ENCODE results near the gene TPM3.
"Not testable (repeated sequence)": the region's sequence is repeated elsewhere in the genome, so short reads cannot be mapped to it uniquely, and the experiment has no call there.

The TPM3 gene

GRCh38 chr1:154158307-154159125, 33.4 kb downstream of the TPM3 start:
- no peak for DNase-seq

DNA sequence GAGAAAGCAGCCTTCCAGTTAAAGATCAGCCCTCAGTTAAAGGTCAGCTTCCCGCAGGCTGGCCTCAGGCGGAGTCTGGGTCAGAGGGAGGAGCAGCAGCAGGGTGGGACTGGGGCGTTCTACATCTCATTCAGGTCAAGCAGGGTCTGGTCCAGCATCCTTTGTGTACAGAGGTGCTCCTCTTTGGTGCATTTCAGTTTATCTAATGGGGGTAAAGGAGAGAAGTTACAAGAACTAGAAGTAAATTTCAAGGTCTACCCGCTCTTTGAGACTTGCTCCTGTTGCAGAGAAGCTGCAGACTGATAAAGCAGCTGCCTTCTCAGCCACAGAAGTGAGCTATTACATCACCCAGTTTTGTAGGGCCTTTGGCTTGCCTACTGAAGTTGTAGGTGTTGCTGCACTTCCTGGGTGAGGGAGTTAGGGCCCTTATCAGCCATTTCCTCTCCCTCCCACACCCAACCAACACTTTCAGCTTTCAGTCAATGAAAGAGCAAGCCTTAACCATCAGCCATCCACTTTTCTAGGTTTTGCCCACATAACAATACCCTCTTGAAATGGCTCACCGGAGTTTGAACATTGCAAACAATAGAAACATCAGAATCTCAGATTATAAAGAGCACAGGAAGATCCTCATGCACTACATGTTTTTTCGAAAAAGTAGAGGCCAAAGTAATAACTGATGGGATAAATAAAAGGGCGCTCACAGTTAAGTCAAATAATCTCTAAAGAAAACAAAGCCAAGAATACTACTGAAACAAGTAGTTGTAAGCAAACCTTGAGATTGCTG, 34.2 kb downstream of the TPM3 start:
- peak; percentile 54 to 55 for DNase-seq

GRCh38 chr1:154155251-154155650, 36.6 kb downstream of the TPM3 start:
- no peak for DNase-seq

DNA sequence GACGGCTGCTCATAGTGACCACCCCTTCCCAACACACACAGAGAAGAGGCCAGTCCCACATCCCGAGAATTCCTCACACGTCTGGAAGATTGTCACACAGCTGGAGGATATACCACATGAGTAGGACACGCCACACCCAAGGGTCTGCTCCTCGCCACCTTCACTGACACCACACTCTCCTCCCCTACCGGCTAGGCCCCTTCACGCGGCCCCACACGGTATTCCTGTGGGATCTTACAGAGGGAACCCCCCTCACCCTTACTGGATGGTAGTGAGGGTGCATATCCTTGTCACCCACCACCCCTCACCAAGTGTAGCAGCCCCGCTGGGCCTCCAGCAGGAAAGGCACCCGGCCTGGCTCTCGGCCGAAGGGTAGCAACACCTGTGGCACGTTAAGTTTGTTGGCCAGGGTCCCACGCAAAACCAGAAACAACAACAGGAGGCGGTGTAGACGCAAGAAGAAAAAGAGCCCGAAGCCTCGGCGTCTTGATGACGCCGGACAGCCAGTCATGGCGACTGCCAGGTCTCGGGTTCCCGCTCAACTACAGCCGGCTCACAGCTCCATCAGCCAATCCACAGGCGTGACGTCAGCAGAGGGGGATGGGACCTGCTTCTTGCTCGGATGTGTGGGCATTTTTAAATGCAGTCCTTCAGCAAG, 37.2 kb downstream of the TPM3 start, which contains the start of gene NUP210L:
TSS of gene NUP210L (minus strand) at position 540 of the 658 bp plus-strand sequence.
- no peak for DNase-seq

GRCh38 chr1:154154053-154154452, 37.8 kb downstream of the TPM3 start:
- no peak for DNase-seq

DNA sequence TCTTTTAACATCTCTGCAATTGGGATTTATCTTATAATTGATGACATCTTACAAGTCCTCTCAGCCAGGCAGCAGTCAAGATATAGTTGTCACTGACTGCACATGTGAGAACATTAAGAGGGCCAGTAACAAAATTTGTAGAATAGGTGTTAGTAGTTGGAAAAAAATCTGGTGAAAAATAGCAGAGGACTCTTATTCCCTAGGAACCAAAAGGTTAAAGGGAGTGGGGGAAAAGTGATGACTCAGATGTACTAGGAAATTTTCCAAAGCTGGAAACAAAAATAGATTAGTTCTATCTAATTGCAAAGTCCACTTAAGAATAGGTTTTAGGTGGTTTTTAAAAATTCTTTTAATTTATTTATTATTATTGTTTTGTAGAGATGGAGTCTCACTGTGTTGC, 40.6 kb downstream of the TPM3 start:
- DNase-seq, result no peak

DNA sequence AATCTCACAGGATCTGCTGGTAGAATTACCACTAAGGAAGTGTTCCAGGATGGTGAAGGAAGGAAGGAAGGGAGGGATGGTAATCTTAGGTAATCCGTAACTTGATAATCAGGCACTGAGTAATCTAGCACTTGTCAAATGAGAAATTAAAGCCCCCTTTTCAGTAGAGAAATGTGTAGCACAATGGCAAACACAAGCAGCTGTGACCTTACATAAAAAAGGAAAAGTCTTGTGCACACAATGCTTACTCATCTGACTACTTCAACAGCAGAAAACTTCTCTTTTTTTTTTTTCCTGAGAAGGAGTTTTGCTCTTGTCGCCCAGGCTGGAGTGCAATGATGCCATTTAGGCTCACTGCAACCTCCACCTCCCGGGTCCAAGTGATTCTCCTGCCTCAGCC, 43.1 kb downstream of the TPM3 start:
- DNase-seq, result no peak

GRCh38 chr1:154147505-154147904, 44.4 kb downstream of the TPM3 start:
- not testable (repeated sequence) for DNase-seq

DNA sequence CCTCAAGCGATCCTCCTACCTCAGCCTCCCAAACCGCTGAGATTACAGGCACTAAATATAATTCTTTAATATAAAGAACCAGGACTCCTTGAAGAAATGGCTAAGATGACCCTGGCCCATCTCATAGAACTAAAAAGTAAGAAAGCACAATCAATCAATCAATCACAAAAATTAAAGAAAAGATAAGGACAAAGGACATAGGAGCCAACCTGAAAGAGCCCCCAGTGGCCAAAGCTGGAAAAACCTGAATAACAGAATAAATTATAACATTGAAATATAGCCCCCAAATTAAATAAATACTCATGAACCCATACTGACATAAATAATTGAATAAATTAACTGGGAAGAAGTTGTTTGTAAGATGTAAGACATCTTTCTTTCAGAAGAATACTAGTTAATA, 45.9 kb downstream of the TPM3 start:
- no peak for DNase-seq

DNA sequence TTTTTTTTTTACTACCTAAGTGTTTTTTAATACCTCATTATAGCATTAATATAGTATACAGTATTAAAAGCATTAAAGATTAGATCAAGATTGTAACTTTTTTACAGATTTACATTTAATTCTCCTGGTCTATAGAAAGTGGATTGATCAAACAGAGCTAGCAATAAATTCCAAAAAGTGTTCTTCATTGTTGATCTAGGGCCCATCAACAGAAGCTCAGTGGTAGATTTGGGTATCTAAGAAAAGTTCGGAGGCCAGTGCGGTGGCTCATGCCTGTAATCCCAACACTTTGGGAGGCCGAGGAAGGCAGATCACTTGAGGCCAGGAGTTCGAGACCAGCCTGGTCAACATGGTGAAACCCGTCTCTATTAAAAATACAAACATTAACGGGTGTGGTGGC, 49.5 kb downstream of the TPM3 start:
- DNase-seq, result no peak

DNA sequence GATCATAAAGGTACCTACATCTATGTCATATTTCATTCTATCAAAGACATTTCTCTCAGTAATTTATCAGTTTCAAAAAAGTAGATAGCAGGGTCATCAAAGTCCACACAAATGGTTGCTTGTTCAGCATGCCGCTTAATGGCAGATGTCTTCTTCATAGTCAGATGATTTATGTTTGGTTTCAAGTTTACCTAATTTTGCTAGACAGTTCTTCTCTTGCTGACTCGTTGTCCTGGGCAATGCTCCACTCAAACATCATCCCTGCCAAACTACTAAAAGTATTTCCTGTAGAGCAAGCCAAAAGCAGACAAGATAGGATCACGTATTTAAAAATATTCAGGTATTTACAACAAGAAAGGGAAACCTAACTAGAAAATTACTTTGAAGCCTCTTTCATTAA, 50.7 kb downstream of the TPM3 start:
- no peak for DNase-seq

GRCh38 chr1:154137888-154138287, 54.0 kb downstream of the TPM3 start:
- DNase-seq, result no peak

DNA sequence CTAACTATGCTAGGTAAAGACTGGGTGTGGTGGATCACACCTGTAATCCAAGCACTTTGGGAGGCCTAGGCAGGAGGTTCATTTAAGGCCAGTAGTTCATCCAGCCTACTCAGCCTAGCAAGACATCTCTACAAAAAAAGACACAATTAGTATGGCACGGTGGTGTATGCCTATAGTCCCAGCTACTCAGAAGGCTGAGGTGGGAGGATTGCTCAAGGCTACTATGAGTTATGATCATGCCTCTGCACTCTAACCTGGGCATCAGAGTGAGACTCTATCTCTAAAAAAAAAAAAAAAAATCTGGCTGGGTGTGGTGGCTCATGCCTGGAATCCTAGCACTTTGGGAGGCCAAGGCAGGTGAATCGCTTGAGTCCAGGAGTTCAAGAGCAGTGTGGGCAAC, 58.6 kb downstream of the TPM3 start:
- no peak for DNase-seq

GRCh38 chr1:154129391-154129970, 62.4 kb downstream of the TPM3 start:
- DNase-seq, result no peak

GRCh38 chr1:154123205-154123604, 68.7 kb downstream of the TPM3 start:
- DNase-seq, result not testable (repeated sequence)

DNA sequence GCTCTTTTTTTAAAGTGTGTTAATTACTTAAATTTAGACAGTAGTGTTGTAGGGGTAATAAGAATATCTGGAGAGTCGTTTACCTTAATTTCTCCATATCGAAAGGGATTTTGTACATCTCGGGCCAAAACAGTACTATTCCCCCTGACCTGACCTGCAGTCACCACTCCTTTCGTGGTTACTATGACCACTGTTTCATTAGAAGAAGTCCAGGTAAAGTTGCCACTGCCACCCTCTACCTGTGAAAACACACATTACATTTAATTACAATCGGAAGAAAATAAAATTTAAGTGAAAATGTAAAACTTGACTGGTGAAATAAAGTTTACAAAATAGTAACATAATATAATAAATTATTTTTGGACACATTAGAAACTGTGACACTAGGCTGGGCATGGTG, 74.3 kb downstream of the TPM3 start:
- DNase-seq, result no peak

GRCh38 chr1:154115180-154115579, 76.7 kb downstream of the TPM3 start:
- DNase-seq, result no peak
